Hematopoietic multipotent progenitor cell treated with erythropoietin and hydrocortisone succinate and interleukin-3 and kit ligand, for 17 days (in vitro differentiated cells): ENCODE measurements around the gene DNAJC17.

ENCODE experiments used
- DNase-seq: peaks from one replicate; pipeline ENCODE4 v3.0.0-alpha.2; 2015; ENCODE audit warnings: low spot score

The DNAJC17 gene

DNA sequence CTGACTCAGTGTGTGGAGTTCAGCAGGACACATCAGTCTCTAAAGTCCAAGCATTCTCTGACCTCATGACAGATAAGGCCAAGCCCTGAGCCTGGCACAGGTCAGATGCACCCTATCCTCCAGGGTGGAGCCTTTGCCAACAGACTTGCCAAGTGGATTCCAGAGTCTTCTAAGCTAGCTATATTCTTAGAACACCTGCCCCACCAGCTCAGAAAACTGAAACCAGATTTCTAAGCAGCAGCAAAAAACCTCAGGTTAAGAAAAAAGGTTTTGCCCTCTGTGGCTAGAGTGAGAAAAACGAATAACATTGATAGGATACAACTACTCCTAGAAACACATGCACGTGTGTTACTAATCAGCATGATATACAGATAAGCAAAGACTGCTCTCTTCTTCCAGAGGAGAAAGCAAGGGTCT, 63.8 kb downstream of the DNAJC17 start:
- peak; percentile 81 for DNase-seq

DNA sequence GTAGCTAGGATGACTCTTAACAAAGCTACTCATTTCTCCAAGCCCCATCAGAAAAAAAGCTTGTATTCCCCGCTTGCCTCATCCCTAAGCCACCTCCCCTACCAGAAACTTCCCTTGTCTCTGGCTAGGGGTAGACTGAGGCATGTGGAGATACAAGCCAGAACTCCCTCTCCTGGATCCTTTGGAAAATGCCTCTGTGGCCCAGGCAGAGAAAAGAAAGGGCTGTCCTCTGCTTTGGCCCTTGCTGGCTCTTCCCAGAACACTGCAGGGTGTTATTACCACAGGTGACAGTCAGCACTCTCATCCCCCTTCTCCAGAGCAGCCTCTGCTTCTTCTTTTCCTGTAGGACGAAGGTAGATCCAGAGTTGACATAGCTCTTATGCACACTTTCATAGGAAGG, 67.4 kb downstream of the DNAJC17 start:
- no peak for DNase-seq

DNA sequence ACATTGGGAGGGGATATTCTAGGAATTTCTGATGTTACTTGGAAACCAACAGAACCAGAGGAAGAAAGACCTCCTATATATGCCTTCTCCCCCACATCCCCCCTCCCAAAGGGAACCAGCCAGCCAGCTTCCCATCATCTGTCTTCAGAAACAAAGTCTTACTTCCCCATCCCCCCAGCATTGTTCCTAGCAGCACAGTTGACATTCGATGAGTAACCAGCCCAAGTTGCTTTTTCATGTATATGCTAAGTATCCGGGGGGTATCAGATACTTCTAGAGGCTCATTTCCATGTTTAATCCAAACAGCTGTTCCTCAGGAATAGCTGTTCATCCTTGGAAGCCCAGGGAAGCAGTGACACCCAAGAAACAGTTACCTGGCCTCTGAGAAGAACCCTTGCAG, 68.2 kb downstream of the DNAJC17 start:
- no peak for DNase-seq

DNA sequence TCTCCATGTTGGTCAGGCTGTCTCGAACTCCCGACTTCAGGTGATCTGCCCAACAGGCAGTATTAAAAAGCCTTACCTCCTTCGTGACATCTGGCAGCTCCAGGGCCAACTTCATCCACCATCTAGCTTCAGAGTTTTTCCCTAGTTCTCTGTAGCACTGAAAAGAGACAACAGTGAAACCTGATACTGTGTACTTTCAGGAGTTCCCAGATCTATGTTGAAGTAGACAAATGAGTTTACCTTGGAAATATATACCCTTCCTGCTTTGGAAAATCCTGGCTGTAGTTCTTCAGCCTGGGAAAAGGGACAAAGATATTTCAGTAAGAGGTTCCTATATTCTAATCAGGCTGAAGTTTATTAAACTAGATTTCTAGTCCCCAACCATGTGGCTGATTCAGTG, 70.2 kb downstream of the DNAJC17 start:
- DNase-seq: no peak

DNA sequence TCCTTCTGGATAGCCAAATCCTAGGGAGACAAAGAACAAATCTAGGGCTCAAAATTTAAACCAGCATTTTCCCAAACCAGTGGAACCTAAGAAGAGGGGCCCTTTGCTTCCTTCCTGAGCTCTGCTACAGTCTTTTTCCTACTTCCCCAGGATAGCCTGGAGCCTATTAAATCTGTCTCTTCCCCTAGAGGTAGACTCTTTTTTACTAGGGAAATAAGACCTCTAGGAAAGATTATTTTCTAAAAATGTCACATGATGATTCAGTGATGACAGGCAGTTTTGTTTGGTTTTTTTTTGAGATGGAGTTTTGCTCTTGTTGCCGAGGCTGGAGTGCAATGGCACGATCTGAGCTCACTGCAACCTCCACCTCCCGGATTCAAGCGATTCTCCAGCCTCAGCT, 70.7 kb downstream of the DNAJC17 start:
- DNase-seq: no peak

DNA sequence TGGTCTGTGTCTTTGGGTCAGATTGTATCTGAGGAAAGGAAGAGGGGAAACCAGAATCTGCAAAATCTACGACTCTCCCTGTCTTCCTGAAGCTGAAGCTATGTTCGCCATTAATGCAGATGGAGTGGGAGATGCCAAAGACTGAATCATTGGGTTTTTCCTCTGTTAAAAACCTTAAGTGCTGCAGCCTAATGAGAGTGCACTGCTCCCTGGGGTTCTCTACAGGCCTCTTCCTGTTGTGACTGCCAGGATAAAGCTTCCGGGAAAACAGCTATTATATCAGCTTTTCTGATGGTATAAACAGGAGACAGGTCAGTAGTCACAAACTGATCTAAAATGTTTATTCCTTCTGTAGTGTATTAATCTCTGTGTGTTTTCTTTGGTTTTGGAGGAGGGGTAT, 76.2 kb downstream of the DNAJC17 start:
- DNase-seq: no peak

DNA sequence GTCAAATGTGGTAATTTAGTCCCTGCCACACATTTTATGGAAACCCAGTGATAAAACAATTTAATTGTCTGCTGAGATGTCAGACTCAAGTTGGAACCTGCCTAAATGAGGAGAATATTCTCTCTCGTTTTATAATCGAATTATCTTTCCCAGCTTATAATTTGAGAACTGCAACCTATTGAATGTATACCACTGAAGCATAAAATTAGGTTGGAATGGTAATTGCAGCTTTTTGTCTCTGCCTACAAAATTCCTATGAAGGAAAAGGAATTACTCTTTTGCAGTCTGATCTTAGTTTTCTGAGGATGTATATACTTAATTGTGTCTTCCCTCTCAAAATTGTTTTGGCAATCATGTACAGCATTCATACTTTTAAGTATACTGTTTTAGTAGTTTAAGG, 83.4 kb downstream of the DNAJC17 start:
- DNase-seq: no peak

DNA sequence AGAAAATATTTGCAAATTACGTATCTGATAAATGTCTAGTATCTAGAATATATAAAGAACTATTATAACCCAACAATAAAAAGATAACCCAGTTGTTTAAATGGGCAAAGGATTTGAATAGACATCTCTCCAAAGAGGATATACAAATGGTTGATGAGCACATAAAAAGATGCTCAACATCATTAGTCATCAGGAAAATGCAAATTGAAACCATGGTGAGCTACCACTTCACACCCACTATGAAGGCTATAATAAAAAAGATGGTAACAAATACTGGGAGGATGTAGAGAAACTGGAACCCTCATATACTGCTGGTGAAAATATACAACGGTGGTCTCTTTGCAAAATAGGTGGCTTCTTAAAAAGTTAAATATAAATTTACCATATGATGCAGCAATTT, 84.3 kb downstream of the DNAJC17 start:
- no peak for DNase-seq

DNA sequence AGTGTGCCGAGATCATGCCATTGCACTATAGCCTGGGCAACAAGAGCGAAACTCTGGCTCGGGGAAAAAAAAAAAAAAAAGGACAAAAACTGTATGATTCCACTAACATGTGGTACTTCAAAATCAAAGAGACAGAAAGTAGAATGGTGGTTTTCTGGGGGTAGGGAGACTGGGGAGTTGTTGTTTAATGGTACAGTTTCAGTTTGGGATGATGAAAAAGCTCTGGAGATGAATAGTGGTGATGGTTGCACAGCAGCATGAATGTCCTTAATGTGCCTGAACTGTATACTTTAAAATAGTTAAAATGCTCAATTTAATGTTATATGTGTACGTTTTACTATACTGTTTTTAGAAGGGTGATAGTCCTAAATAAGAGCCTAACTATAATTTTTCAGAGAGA, 84.9 kb downstream of the DNAJC17 start:
- DNase-seq: no peak

DNA sequence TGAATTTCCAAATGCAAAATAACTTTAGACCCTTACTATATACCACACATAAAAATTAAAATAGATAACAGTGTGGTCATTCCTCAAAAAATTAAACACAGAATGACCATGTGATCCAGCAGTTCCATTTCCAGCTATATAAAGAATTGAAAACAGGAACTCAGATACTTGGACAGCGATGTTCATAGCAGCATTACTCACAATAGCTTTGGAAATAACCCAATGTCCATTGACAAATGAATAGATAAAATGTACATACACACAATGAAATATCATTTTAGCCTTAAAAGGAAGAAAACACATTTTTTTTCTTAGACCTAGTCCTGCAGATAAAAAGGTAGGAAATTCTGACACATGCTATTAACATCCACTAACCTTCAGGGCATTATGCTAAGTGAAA, 85.6 kb downstream of the DNAJC17 start:
- no peak for DNase-seq

DNA sequence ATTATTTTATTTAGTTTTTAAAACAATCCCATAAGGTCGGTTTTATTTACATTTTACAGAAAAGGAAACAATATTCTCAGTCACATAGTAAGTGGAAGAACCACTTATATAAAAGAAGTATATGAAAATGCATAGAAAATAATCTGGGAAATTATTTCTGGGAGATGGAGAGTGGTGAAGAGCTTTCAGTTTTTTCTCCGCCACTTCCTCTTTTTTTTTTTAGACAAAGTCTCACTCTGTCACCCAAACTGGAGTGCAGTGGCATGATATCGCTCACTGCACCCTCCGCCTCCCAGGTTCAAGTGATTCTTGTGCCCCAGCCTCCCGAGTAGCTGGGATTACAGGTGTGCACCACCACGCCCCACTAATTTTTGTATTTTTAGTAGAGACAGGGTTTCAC, 91.1 kb downstream of the DNAJC17 start:
- no peak for DNase-seq
